Mucosa of rectum (tissue), 2 donors: ENCODE measurements around the gene BFSP1.
A peak's percentile ranks its signal among the peaks of the same experiment; 100 is the strongest.

ENCODE experiments used
- H3K27ac ChIP-seq, 2 donors: one replicate each; pipeline ENCODE4 v1.7.0; 2013; ENCODE audit warnings: inconsistent platforms in 2 of 2, low read depth in 2 of 2, low read length in 2 of 2
- H3K27me3 ChIP-seq, 2 donors: one replicate each; pipeline ENCODE4 v1.7.0; 2013; ENCODE audit warnings: low read length in 2 of 2; ENCODE audit not compliant: control insufficient read depth in 2 of 2, insufficient read depth in 2 of 2
- H3K36me3 ChIP-seq, 2 donors: one replicate each; pipeline ENCODE4 v1.7.0; 2013; ENCODE audit warnings: low read length in 2 of 2; ENCODE audit not compliant: control insufficient read depth in 2 of 2, insufficient read depth in 2 of 2
- H3K4me1 ChIP-seq, 2 donors: one replicate each; pipeline ENCODE4 v1.7.0; 2013; ENCODE audit warnings: low read length in 2 of 2, mild to moderate bottlenecking in 1 of 2; ENCODE audit not compliant: control insufficient read depth in 2 of 2, insufficient read depth in 2 of 2
- H3K4me3 ChIP-seq, 2 donors: one replicate each; pipeline ENCODE4 v1.7.0; 2013; ENCODE audit warnings: low read length in 2 of 2
- H3K9ac ChIP-seq, 2 donors: one replicate each; pipeline ENCODE4 v1.7.0; 2013; ENCODE audit warnings: low read length in 2 of 2, low read depth in 1 of 2, mild to moderate bottlenecking in 1 of 2
- H3K9me3 ChIP-seq, 2 donors: one replicate each; pipeline ENCODE4 v1.7.0; 2013; ENCODE audit warnings: low read length in 2 of 2; ENCODE audit not compliant: control insufficient read depth in 2 of 2
- donor health status: healthy.
- donor health status: Normal muscosa, but diverticular disease.

The BFSP1 gene

GRCh38 chr20:17530716-17531664 is at the start of gene BFSP1:
Gene BFSP1 (minus strand): TSS chr20:17531379. CDS start chr20:17531329, 50 bp downstream.
- H3K9ac ChIP-seq, result peak within 1 kb of the TSS; percentile 41 to 61
- peak within 1 kb of the TSS; percentile 8 to 23 for H3K27ac ChIP-seq
- H3K9me3 ChIP-seq, result no peaks in the 10 kb centered on the region
- peak within 1 kb of the TSS; percentile 64 to 65 for H3K4me3 ChIP-seq
- peaks cover 0 to 13% of the 10 kb centered on the region in 2 donors for H3K4me1 ChIP-seq
- H3K27me3 ChIP-seq, result peaks cover 0 to 4% of the 10 kb centered on the region in 2 donors
- no peaks in the 10 kb centered on the region for H3K36me3 ChIP-seq

- H3K36me3 ChIP-seq, result no peaks in the 10 kb centered on the region
- no peaks in the 10 kb centered on the region for H3K4me1 ChIP-seq
- no peaks in the 10 kb centered on the region for H3K9me3 ChIP-seq
- H3K27me3 ChIP-seq, result no peaks in the 10 kb centered on the region
- H3K9ac ChIP-seq, result no peak overlapping the region
- no peak overlapping the region for H3K27ac ChIP-seq
- no peak overlapping the region for H3K4me3 ChIP-seq
These were observed 49.7 kb upstream of the BFSP1 start for GRCh38 chr20:17580895-17581294.

- H3K27ac ChIP-seq, result no peak overlapping the region
- no peaks in the 10 kb centered on the region for H3K9me3 ChIP-seq
- H3K4me3 ChIP-seq, result no peak overlapping the region
- H3K4me1 ChIP-seq, result no peaks in the 10 kb centered on the region
- no peaks in the 10 kb centered on the region for H3K36me3 ChIP-seq
- H3K27me3 ChIP-seq, result no peaks in the 10 kb centered on the region
- H3K9ac ChIP-seq, result no peak overlapping the region
These were observed 48.3 kb upstream of the BFSP1 start for GRCh38 chr20:17579369-17580039.

GRCh38 chr20:17576215-17576614 is 45.0 kb upstream of the BFSP1 start:
- H3K27me3 ChIP-seq, result no peaks in the 10 kb centered on the region
- H3K9me3 ChIP-seq, result no peaks in the 10 kb centered on the region
- H3K9ac ChIP-seq, result no peak overlapping the region
- no peak overlapping the region for H3K4me3 ChIP-seq
- peaks cover 21 to 28% of the 10 kb centered on the region in 2 donors for H3K4me1 ChIP-seq
- no peak overlapping the region for H3K27ac ChIP-seq
- no peaks in the 10 kb centered on the region for H3K36me3 ChIP-seq

GRCh38 chr20:17573463-17573862 is 42.3 kb upstream of the BFSP1 start:
- Histone ChIP-seq H3K27ac (no peak overlapping the region), H3K27me3 (no peaks in the 10 kb centered on the region), H3K9ac (no peak overlapping the region), H3K4me1 (peaks cover 26 to 36% of the 10 kb centered on the region in 2 donors), H3K36me3 (no peaks in the 10 kb centered on the region), H3K9me3 (no peaks in the 10 kb centered on the region), H3K4me3 (peak overlapping the region in 1 of 2 donors; percentile 20)

- H3K4me1 ChIP-seq, result peaks cover 31 to 43% of the 10 kb centered on the region in 2 donors
- H3K27ac ChIP-seq, result peak overlapping the region; percentile 71 to 97
- peak overlapping the region in 1 of 2 donors; percentile 99 for H3K9ac ChIP-seq
- peak overlapping the region; percentile 33 to 92 for H3K4me3 ChIP-seq
- H3K36me3 ChIP-seq, result no peaks in the 10 kb centered on the region
- no peaks in the 10 kb centered on the region for H3K27me3 ChIP-seq
- no peaks in the 10 kb centered on the region for H3K9me3 ChIP-seq
These were observed 41.0 kb upstream of the BFSP1 start for GRCh38 chr20:17572034-17572638.

GRCh38 chr20:17571153-17571527 is 40.0 kb upstream of the BFSP1 start:
- no peaks in the 10 kb centered on the region for H3K27me3 ChIP-seq
- no peaks in the 10 kb centered on the region for H3K9me3 ChIP-seq
- H3K4me1 ChIP-seq, result peaks cover 31 to 43% of the 10 kb centered on the region in 2 donors
- H3K9ac ChIP-seq, result peak overlapping the region; percentile 86 to 99
- peak overlapping the region; percentile 97 to 98 for H3K27ac ChIP-seq
- no peaks in the 10 kb centered on the region for H3K36me3 ChIP-seq
- peak overlapping the region; percentile 92 for H3K4me3 ChIP-seq

GRCh38 chr20:17570347-17571152 is 39.4 kb upstream of the BFSP1 start:
- Histone ChIP-seq H3K36me3 (no peaks in the 10 kb centered on the region), H3K27ac (peak overlapping the region; percentile 97 to 98), H3K9me3 (no peaks in the 10 kb centered on the region), H3K27me3 (no peaks in the 10 kb centered on the region), H3K4me3 (peak overlapping the region; percentile 92), H3K4me1 (peaks cover 31 to 43% of the 10 kb centered on the region in 2 donors), H3K9ac (peak overlapping the region; percentile 86 to 99)

- Histone ChIP-seq H3K9me3 (no peaks in the 10 kb centered on the region), H3K4me3 (peak within 1 kb of the TSS; percentile 92), H3K27me3 (no peaks in the 10 kb centered on the region), H3K9ac (peak within 1 kb of the TSS; percentile 86 to 99), H3K27ac (peak within 1 kb of the TSS; percentile 97 to 98), H3K4me1 (peaks cover 31 to 46% of the 10 kb centered on the region in 2 donors), H3K36me3 (no peaks in the 10 kb centered on the region)
These were observed 38.6 kb upstream of the BFSP1 start, which contains the start of gene DSTN for GRCh38 chr20:17569616-17570346. Gene DSTN (plus strand): TSS chr20:17570075. CDS start chr20:17570209, 134 bp downstream.
